Effector CD4-positive, alpha-beta T cell (primary cell): ENCODE measurements around the gene INF2.

Experiments used
- DNase-seq: peaks from one replicate; pipeline ENCODE4 v3.0.0-alpha.2; 2020

INF2 gene

GRCh38 chr14:104691546-104692260 is 2.3 kb downstream of the INF2 start:
- DNase-seq, result no peak

GRCh38 chr14:104692261-104692938 is 3.0 kb downstream of the INF2 start:
- DNase-seq, result no peak

DNA sequence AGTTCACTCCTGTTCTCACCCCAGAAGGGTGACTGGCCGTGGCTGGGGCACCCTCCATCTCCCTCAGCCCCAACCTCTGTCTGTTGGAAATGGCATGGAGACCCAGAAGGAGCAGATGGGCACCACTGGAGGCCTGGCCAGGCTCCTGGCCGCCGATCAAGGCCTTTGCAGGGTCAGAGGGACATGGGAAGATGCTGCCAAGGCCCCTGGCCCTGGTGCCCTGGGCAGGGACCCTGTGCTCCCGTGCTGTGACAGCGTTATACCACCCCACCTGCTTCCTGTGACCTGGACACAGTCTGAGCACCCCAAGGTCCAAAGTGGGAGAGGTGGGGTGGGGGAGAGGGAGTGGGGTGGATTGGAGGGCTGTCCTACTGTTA is 3.5 kb downstream of the INF2 start:
- no peak for DNase-seq

DNA sequence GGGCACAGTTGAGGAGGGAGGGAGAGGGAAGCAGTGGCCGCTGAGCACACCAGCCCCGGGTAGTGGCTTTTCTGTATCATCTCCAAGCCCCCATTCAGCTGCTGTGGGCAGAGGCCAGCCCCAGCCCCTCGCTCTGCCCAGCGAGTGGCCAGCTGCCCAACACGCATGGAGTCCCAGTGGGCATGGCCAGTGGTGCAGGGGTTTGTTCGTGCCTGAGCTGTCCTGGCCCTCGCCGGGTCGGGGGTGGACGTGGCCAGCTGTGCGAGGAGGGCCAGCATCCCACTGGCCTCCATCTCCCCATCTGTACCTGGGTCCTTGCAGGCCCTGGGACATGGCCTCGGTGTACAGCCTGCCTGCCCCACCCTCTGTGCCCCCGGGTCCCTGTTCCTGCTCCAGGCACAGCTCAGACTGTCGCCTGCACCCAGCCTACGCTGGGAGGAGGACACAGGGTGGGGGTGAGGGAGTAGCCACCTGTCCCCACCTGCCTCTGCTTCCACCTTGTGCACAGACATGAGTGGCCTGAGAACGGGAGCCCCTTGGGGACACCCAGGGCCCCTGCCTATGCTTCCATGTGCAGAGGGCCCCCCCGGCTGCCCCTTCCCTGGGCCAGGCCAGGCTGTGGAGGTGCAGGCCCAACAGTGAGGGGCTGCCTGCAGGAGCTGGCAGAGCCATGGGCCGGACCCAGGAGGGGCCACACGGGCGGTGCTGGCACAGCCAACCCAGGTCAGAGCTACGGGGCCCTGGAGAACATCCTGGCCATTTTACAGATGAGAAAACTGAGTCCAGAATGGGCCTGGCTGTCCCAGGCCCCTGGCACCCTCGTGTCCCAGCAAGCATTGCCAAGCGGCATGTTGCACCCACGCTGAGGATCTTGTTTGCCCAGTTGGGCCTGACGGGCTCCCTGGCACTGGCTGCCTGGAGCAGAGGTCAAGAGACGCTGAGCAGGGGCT is 4.3 kb downstream of the INF2 start:
- DNase-seq, result no peak

DNA sequence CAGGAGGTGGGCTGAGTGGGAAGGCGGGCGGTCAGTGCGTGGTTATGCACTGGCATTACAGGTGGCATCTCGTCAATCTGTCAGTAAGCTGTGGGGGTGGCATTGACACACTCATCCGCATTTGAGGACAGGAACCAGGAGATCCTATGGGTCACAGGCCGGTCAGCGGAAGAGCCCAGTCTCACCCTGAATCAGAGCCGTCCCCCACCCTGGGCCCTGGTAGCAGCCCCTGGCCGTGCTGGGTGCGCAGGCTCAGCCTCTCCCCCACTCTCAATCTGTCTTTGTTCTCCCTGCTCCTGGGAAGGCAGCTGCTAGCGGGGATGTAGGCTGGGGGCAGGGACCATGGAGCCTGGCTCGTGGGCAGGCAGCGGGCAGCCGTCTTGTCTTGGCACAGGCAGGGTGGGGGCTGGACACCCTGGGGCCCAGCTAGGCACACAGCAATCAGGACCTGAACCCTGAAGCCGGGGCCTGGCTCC is 5.1 kb downstream of the INF2 start:
- DNase-seq, result no peak

- no peak for DNase-seq
Observed at GRCh38 chr14:104694991-104695659, 5.7 kb downstream of the INF2 start.

GRCh38 chr14:104695660-104696000 is 6.2 kb downstream of the INF2 start:
- no peak for DNase-seq

- DNase-seq, result no peak
Observed at GRCh38 chr14:104696671-104697316, 7.4 kb downstream of the INF2 start.

GRCh38 chr14:104697317-104697703 is 7.9 kb downstream of the INF2 start:
- DNase-seq, result no peak

DNA sequence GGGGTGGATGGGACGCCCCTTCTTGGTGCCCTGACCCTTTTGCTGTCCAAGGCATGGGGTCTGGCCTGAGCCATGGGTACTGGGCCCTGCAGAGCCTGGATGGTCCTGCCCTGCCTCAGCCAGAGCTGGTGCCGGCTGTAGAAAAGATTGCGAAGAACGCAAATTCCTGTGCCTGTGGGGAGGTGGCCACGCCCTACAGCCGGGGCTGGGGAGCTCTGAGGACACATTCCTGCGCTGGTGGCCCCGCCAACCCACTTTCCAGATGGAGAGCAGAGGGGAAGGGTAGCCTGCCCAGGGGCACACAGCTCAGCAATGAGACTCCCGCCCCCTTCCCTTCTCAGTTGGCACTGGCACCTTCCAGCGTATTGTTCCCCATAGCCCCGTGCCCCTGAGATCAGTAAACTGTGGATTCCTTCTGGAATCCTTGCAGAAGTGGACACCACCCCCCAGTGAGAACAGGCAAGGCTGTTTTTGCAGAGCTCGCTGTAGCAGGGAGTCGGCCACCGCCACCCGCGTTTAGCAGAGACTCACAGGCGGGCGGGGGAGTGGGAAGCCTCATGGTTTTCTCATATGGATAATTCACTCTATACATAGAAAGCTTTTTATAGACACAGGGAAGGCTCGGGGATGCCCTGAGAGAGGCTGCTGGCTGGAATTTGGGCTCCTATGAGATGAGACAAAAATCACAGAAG is 8.6 kb downstream of the INF2 start:
- no peak for DNase-seq

DNA sequence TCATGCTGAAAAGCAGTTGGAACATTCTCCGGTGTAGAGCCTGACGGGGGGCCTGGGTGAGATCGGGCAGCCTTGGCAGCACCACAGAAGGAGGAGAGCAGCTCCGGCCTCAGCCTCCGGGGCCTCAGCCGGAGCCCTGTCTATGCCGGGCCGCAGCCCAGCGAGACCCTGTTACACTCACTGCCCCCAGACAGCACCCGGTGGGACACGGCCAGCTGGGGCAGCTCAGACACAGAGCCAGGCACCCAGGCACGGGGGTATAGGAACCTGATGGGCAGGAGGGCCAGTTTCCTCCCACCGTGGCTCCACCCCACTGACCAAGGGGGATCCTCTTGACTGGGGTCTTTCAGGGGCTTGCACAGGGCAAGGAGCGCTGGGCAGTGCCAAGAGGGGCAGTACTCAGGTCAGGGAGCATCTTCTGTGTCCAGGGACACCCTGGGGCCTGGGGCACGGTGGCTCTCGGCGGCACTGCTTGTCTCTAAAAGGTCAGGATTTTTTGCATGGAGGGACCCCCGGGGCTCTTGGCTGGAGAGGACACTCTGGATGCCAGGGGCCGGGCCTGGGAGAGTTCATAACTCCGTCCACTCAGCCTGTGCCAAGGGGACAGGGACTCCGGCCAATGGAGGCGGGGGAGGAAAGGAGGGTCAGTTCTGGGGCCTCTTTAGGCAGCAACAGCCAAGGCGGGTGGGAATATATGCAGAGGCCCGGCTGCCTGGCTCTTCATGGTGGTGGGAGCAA is 9.4 kb downstream of the INF2 start:
- no peak for DNase-seq

DNA sequence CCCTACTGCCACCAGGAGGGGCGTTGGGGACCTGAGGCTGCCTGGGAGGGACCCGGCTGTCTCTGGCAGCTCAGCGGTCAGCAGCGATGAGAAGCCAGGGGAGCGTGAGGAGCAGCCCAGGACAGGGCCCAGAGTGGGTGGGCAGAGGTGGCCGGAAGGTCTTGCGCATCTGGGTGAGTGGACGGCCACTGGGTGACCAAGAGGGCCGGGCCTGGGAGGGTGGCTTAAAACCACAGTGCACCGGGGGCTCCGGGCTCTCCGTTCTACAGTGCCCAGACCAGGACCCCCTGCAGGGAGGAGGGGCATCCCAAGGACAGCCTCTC is 10.0 kb downstream of the INF2 start:
- no peak for DNase-seq

DNA sequence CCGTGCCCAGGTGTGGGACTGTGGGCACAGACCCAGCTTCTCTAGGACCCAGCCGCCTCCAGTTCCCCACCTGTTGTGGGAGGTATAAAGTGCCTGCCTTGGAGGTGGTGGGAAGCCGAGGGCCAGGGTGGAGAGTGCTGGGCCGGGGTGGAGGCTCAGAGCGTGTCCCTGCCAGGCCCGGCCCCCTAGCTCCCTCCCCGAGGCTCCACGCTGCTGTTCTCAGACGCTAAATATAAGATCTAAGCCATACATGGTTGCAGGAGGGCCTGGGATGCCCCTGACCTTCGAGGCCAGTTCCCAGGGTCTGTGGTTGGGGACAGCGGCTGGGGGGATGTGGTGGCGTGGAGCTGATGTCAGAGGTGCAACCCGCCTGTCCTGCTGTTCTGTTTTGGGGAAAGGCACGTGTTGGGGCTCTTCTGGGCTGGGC is 10.8 kb downstream of the INF2 start:
- DNase-seq, result no peak

- DNase-seq, result no peak
Observed at GRCh38 chr14:104700747-104701217, 11.4 kb downstream of the INF2 start.

GRCh38 chr14:104701383-104702076 is 12.1 kb downstream of the INF2 start:
- DNase-seq, result no peak

DNA sequence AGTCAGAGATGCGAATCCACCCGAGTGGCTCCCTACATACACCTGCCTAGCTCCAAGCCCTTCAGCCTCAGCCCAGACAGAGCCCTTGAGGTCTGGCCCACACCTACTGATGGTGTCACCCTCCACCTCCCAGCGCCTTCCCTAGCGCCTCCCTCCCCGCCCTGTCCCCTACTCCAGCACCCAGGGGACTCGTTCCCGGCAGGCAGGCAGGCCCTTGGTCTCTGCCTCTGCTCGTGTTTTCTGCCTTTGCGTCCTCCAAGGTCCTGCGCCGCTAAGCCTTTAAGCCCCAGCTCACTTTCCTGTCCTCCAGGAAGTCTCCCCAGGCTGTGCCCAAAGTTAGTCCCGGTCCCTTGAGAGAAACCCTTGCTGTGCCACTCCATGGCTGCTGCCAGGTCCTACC is 12.7 kb downstream of the INF2 start:
- no peak for DNase-seq

DNA sequence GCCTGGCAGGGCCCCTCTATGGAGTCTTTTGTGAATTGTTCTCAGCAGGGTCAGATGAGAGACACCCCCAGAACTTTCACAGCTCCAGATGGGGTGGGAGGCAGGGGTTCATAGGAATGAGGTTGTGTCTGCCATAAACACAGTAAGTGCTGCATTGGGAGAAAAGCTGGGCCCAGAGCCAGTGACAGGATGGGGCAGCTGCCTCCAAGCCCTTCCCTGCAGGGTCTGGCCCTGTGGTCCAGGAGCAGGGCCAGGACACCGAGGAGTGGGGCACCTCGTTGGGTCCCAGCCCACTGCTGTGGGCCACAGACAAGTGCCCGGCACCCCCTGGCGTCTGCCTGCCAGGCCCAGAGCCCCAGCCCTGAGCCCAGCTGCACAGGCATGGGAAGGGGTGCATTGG is 13.3 kb downstream of the INF2 start:
- DNase-seq, result no peak

GRCh38 chr14:104703269-104703668 is 13.9 kb downstream of the INF2 start:
- DNase-seq, result no peak

DNA sequence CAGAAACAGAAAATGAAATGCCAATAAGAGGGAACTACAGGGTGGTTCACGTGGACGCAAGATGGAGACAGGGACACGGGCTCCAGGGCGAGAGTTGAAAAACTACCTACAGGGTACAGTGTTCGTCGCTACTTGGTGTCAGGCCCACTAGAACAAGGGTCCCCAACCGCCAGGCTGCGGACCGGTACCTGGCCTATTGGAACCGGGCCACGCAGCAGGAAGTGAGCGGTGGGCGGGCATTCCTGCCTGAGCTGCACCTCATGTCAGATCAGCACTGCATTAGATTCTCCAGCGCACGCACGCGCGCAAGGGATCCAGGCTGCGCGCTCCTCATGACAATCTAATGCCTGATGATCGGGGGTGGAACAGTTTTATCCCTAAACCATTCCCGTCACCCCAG is 14.8 kb downstream of the INF2 start:
- no peak for DNase-seq

DNA sequence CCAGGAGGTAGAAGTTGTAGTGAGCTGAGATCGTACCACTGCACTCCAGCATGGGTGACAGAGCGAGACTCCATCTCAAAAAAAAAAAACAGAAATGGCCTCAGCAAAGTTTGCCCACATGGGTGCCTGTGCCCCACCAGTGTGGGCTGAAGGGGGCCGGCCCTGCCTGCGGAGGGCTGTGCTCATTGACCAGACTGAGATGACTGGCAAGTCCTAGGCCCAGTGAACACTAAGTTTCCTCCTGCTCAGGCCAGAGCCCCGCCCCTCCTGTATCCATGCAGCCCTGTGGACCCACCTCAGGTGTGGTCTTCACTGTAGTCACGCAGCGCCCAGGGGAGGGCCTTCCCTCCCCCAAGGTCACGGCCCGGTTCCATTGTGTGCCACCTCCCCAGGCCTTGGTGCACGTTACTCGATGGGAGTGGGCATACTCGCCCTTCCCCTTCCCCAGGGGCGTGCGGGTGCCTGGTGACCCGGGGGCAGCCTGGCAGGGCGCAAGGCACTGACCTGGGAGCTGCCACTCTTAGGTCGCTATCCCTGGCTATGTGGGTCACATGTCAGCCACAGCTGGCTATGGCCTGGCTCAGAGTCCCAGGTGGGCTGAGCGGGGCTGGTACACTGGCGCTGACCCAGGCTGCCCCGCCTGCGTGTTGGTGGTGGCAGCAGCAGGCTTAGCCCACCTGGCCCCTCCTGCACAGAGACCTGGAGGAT is 16.1 kb downstream of the INF2 start:
- no peak for DNase-seq
